GM18499 (cell line): ENCODE data around the gene MDFI.

Experiments used
- ATAC-seq: cut with Tn5 transposase; IDR thresholded peaks from one replicate; pipeline ENCODE4 v1.9.1; 2021; ENCODE audit warnings: moderate number of reproducible peaks; ENCODE audit not compliant: insufficient read depth, unreplicated experiment

MDFI gene

GRCh38 chr6:41638002-41638934 is at the start of gene MDFI:
Gene MDFI, plus strand, starts transcription at chr6:41638468. Its CDS starts 282 bp downstream, at chr6:41638750.
- ATAC-seq: no peak

- ATAC-seq: no peak
These were observed 49.0 kb upstream of the MDFI start for GRCh38 chr6:41589223-41589622.

- ATAC-seq: no peak
These were observed 48.3 kb upstream of the MDFI start for GRCh38 chr6:41589636-41590622.

GRCh38 chr6:41591122-41591521 is 47.1 kb upstream of the MDFI start:
- ATAC-seq: no peak

- ATAC-seq: no peak
These were observed 46.3 kb upstream of the MDFI start for GRCh38 chr6:41591859-41592502.

- no peak for ATAC-seq
These were observed 44.9 kb upstream of the MDFI start for GRCh38 chr6:41593406-41593805.

- no peak for ATAC-seq
These were observed 44.4 kb upstream of the MDFI start for GRCh38 chr6:41593839-41594238.

GRCh38 chr6:41594326-41594725 is 43.9 kb upstream of the MDFI start:
- no peak for ATAC-seq

GRCh38 chr6:41594766-41595165 is 43.5 kb upstream of the MDFI start:
- ATAC-seq: no peak

- ATAC-seq: no peak
These were observed 43.1 kb upstream of the MDFI start for GRCh38 chr6:41595166-41595565.

GRCh38 chr6:41596096-41596685 is 42.1 kb upstream of the MDFI start:
- no peak for ATAC-seq

GRCh38 chr6:41596807-41597206 is 41.5 kb upstream of the MDFI start:
- ATAC-seq: no peak

GRCh38 chr6:41597246-41598000 is 40.8 kb upstream of the MDFI start:
- no peak for ATAC-seq

GRCh38 chr6:41598670-41599014 is 39.6 kb upstream of the MDFI start:
- ATAC-seq: no peak

- no peak for ATAC-seq
These were observed 39.0 kb upstream of the MDFI start for GRCh38 chr6:41599015-41599851.

- no peak for ATAC-seq
These were observed 38.3 kb upstream of the MDFI start for GRCh38 chr6:41599852-41600445.

GRCh38 chr6:41600499-41601247 is 37.6 kb upstream of the MDFI start:
- no peak for ATAC-seq

- ATAC-seq: no peak
These were observed 37.1 kb upstream of the MDFI start for GRCh38 chr6:41601248-41601549.
